Measurements from ENCODE around the gene RNF145. TPM values are rescaled to one million over a fixed set of nuclear protein-coding genes. Genes with fewer than 3 reads are reported as not detected.
A peak's percentile ranks its signal among the peaks of the same experiment; 100 is the strongest.
"Not testable (repeated sequence)": the region's sequence is repeated elsewhere in the genome, so short reads cannot be mapped to it uniquely, and the experiment has no call there.

Gene RNF145
- total RNA-seq, 6 donors from 2014 or later: 130 to 376 (median 232) TPM

DNA sequence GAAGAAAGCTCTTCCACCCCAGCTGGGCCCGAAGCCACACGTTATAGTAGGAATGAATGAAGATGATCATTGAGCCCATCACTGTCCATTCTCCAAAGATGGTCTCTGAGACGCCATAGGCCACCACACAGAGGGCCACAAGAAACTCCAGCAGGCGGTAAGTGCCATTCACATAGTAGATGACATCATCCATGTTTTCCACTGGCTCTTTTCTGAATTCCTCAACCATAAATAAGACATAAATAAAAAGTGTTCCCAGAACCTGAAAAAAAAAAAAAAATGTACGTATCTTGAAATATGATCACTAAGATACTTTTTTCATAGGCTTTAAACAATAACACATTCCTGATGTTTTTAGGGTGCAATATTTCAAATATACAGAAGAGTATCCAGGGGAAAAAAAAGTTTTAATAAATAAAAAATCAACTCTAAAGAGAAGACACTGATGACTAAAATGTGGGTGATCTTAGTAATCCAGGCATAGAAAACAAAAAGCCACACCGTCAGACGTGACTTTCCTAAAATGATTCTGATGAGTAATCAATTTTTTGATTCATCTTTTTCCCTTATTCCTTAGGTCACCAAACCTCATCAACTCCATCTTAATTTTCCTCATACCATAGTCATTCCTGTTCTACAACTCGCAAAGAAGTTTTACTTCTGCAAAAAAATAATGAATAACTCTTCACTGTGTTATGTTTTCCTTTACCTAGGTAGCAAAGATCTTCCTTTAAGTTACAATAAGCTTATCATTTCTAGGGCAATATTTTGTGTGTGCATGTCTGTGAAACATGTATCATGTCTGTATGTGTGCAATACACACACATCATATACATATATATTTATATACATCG is 47.8 kb downstream of the RNF145 start:
- Histone ChIP-seq H3K9me3 (no peaks in the 10 kb centered on the region), H3K4me1 (peaks cover 3 to 31% (median 9%) of the 10 kb centered on the region in 4 donors), H3K27ac (peak overlapping the region in 2 of 4 donors; percentile 11 to 17), H3K36me3 (peaks cover 11 to 71% (median 29%) of the 10 kb centered on the region in 4 donors), H3K4me3 (no peak overlapping the region), H3K27me3 (no peaks in the 10 kb centered on the region)
- 92 to 94% methylated on average over 9 of the region's 9 CpGs for WGBS, 2 donors
- ATAC-seq (ENCODE audit: low FRiP score in 2 of 2): no peak
- no peak for DNase-seq
- TF ChIP-seq POLR2AphosphoS5 (IDR thresholded peaks at IDR 0.05) (no peak), POLR2A (IDR thresholded peaks at IDR 0.05) (no peak), EP300 (IDR thresholded peaks at IDR 0.05) (no peak)
- TF ChIP-seq, protein P1, sequence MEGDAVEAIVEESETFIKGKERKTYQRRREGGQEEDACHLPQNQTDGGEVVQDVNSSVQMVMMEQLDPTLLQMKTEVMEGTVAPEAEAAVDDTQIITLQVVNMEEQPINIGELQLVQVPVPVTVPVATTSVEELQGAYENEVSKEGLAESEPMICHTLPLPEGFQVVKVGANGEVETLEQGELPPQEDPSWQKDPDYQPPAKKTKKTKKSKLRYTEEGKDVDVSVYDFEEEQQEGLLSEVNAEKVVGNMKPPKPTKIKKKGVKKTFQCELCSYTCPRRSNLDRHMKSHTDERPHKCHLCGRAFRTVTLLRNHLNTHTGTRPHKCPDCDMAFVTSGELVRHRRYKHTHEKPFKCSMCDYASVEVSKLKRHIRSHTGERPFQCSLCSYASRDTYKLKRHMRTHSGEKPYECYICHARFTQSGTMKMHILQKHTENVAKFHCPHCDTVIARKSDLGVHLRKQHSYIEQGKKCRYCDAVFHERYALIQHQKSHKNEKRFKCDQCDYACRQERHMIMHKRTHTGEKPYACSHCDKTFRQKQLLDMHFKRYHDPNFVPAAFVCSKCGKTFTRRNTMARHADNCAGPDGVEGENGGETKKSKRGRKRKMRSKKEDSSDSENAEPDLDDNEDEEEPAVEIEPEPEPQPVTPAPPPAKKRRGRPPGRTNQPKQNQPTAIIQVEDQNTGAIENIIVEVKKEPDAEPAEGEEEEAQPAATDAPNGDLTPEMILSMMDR (IDR thresholded peaks at IDR 0.05): no peak

DNA sequence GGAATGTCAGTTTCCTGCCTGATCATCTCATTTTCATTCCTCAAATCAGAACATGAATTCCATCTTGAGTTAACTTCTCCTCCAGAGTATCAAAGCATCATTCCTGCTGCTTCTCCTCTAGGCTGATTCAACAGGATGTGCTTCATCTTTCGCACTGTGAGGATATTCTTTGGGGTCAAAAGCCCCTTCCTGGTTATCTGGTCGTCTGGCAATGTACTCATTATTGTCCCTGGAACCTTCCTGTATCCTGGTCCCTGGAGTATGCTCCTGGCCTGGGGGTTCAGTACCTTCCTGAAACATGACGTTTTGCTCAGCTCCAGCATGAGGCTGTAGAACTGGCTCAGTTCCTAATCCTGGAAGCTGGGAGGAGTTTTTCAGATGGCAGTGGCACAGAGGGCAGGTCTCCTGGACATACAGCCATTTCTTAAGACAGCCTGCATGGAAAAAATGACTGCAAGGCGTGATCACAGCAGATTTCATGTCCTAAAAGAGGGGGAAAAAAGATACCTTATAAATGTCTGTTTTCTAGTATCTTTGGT is 50.7 kb downstream of the RNF145 start:
- 72 to 77% methylated on average over 4 of the region's 4 CpGs for WGBS, 2 donors
- DNase-seq: peak in 1 of 2 donors; percentile 31
- H3K4me1 ChIP-seq: peaks cover 3 to 30% (median 11%) of the 10 kb centered on the region in 4 donors
- H3K9me3 ChIP-seq; H3K4me3 ChIP-seq; ATAC-seq (ENCODE audit: low FRiP score in 2 of 2); H3K27me3 ChIP-seq: not testable (repeated sequence)
- peaks cover 11 to 58% (median 33%) of the 10 kb centered on the region in 4 donors for H3K36me3 ChIP-seq
- H3K27ac ChIP-seq: peak overlapping the region in 2 of 4 donors; percentile 49 to 68

DNA sequence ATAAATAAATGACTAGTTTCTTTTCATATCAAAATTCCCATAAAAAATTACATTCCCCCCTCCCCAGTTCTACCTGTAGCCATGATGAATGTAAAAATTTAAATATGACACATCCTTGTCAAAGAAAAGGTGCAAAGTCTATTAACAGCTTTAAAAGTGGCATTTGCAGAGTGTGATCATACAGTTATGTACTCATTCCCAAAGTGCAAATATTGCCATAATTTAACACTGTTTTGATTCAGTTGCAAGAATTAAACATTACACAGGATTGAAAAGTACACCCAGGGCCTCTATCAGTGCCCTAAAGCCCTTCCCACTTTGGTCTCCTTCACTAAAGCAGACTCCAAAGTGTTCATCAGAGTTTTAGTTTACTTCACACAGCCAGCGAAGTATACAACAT is 51.8 kb downstream of the RNF145 start:
- peaks cover 3 to 21% (median 11%) of the 10 kb centered on the region in 4 donors for H3K4me1 ChIP-seq
- WGBS, 2 donors: 77 to 78% methylated on average over 1 of the region's 1 CpG
- TF ChIP-seq POLR2AphosphoS5 (IDR thresholded peaks at IDR 0.05) (no peak), EP300 (IDR thresholded peaks at IDR 0.05) (no peak), POLR2A (IDR thresholded peaks at IDR 0.05) (no peak)
- TF ChIP-seq, protein P1 (IDR thresholded peaks at IDR 0.05): no peak
- ATAC-seq (ENCODE audit: low FRiP score in 2 of 2): no peak
- H3K27me3 ChIP-seq: no peaks in the 10 kb centered on the region
- no peaks in the 10 kb centered on the region for H3K9me3 ChIP-seq
- H3K4me3 ChIP-seq: no peak overlapping the region
- no peak for DNase-seq
- H3K36me3 ChIP-seq: peaks cover 11 to 53% (median 33%) of the 10 kb centered on the region in 4 donors
- peak overlapping the region in 3 of 4 donors; percentile 23 to 54 (median 51) for H3K27ac ChIP-seq

DNA sequence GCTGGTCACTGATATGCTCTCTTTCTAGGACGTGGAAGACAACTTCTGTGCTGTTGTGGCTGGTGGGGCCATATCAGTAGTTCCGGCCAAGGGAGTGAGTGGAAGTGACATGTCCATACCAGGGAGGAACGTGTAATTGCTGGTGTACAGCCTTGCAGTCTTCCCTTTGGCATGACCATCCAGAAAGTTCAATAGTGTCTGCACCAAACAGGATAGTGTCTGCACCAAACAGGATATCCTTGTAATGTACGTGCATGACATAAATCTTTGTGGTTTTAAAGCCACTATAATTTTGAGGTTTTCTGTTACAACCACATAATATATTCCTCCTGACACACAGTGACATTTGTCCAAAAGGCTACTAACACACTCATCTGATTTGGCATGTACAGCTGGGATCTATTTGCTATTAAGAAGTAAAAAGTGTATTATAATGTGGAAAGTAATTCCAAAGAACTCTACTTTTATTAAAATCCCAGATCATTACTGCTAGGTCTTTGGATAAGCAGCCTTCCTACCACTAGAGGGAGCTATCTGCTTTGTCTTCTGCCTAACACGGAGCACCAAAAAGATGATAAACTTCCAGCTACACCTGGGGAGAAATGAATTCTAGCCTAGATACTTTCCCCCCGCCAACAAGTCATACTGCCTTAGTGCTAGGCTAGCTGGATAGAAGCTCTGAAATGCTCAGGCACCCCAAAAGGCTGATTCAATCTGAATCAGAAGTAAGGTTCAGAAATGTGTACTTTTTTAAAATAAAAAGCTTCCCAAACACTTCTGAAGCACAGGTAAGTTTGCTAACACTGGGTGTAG is 52.7 kb downstream of the RNF145 start:
- WGBS, 2 donors: 26 to 33% methylated on average over 6 of the region's 6 CpGs
- H3K4me1 ChIP-seq: peaks cover 3 to 21% (median 11%) of the 10 kb centered on the region in 4 donors
- ATAC-seq (ENCODE audit: low FRiP score in 2 of 2) (peak; percentile 86 to 88), DNase-seq (no peak)
- H3K9me3 ChIP-seq: no peaks in the 10 kb centered on the region
- no peaks in the 10 kb centered on the region for H3K27me3 ChIP-seq
- no peak overlapping the region for H3K4me3 ChIP-seq
- TF ChIP-seq, protein P1 (IDR thresholded peaks at IDR 0.05): peak; percentile 68 to 86 (median 78)
- no peak for TF ChIP-seq POLR2AphosphoS5 (IDR thresholded peaks at IDR 0.05)
- peak overlapping the region in 2 of 4 donors; percentile 51 to 54 for H3K27ac ChIP-seq
- H3K36me3 ChIP-seq: peaks cover 11 to 46% (median 33%) of the 10 kb centered on the region in 4 donors

DNA sequence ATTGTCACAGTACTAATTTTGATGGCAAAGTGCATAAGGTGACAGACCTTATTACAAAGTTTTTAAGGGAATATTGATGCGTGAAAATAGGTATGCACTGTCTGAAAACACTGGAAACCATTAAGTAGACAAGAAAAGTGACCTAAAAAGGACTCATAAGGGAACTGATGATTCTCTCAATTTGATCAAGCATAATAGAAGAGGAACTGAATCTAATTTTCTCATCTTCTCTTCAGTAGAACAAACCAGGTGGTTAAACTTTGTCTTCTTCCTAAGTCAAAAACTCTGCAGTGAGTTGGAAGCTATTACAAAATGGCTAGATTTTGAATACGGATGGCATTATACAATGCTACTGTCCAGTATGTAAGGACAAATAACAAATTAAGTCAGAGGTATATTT is 53.4 kb downstream of the RNF145 start:
- H3K4me1 ChIP-seq: peaks cover 3 to 21% (median 11%) of the 10 kb centered on the region in 4 donors
- H3K9me3 ChIP-seq: no peaks in the 10 kb centered on the region
- no peak for DNase-seq
- no peak overlapping the region for H3K27ac ChIP-seq
- H3K27me3 ChIP-seq: no peaks in the 10 kb centered on the region
- H3K36me3 ChIP-seq: peaks cover 8 to 39% (median 27%) of the 10 kb centered on the region in 4 donors
- 79 to 81% methylated on average over 2 of the region's 2 CpGs for WGBS, 2 donors
- ATAC-seq (ENCODE audit: low FRiP score in 2 of 2): no peak
- no peak for TF ChIP-seq POLR2AphosphoS5 (IDR thresholded peaks at IDR 0.05)
- TF ChIP-seq, protein P1 (IDR thresholded peaks at IDR 0.05): no peak
- no peak for TF ChIP-seq POLR2A (IDR thresholded peaks at IDR 0.05)
- no peak for TF ChIP-seq EP300 (IDR thresholded peaks at IDR 0.05)
- no peak overlapping the region for H3K4me3 ChIP-seq
